Breast epithelium (tissue), 4 donors: ENCODE measurements around the gene GET4. TPM values are rescaled to one million over a fixed set of nuclear protein-coding genes. Genes with fewer than 3 reads are reported as not detected.
A peak's percentile ranks its signal among the peaks of the same experiment; 100 is the strongest.

Source experiments
- DNase-seq, 2 donors: peaks; one replicate each; pipeline ENCODE4 v3.0.0-alpha.2; 2019; ENCODE audit warnings: low spot score in 2 of 2
- H3K27ac ChIP-seq, 2 donors: fragments of 200-600 bp; sonication (generic) in 1 of 2; one replicate each; pipeline ENCODE4 v1.5.1; 2016 to 2019; ENCODE audit warnings: mild to moderate bottlenecking in 1 of 2
- H3K27me3 ChIP-seq, 2 donors: fragments of 200-600 bp; sonication (generic) in 1 of 2; one replicate each; pipeline versions ENCODE4 v1.5.1 to v1.6.0; 2017 to 2019; ENCODE audit warnings: control low read depth in 1 of 2, mild to moderate bottlenecking in 1 of 2
- H3K36me3 ChIP-seq: fragments of 200-600 bp; one replicate; pipeline ENCODE4 v1.5.1; 2019
- H3K4me1 ChIP-seq, 2 donors: fragments of 200-600 bp; sonication (generic); one replicate each; pipeline ENCODE4 v1.5.1; 2016 to 2019; ENCODE audit warnings: control low read depth in 1 of 2
- H3K4me3 ChIP-seq, 3 donors: fragments of 200-600 bp; sonication (generic); 1 replicate in 2 of 3; 2 replicates in 1 of 3; pipeline ENCODE4 v1.5.1; 2016 to 2019; ENCODE audit warnings: mild to moderate bottlenecking in 3 of 3, moderate library complexity in 2 of 3
- H3K9me3 ChIP-seq, 2 donors: fragments of 200-600 bp; sonication (generic) in 1 of 2; one replicate each; pipeline ENCODE4 v1.5.1; 2016 to 2019; ENCODE audit warnings: control low read depth in 1 of 2
- CTCF ChIP-seq, 3 donors: fragments of 450-650 bp; IDR thresholded peaks; one replicate each; pipeline ENCODE4 v1.5.1; 2016 to 2017; ENCODE audit warnings: antibody characterized with exemption in 3 of 3, mild to moderate bottlenecking in 3 of 3, moderate library complexity in 3 of 3
- POLR2A ChIP-seq: fragments of 450-650 bp; IDR thresholded peaks from one replicate; pipeline ENCODE4 v1.6.1; 2016; ENCODE audit warnings: antibody characterized with exemption, mild to moderate bottlenecking, moderate library complexity
- POLR2AphosphoS5 ChIP-seq, 3 donors: sonication (generic); formaldehyde crosslinking; IDR thresholded peaks; one replicate each; pipeline ENCODE4 v1.6.1; 2017; ENCODE audit warnings: antibody characterized with exemption in 3 of 3
- intact Hi-C: fragments of 100-400 bp; cut with DNase I; formaldehyde crosslinking; loops from one replicate; pipeline ENCODE4 v1.15.1; 2023; ENCODE audit warnings: low total_unique reads
- total RNA-seq, 3 donors: library from RNA; depleted of rRNA; stranded (reverse); fragments of >200 nt; gene quantifications; one replicate each; pipeline ENCODE4 v1.1.0, GENCODE V29; 2016

The GET4 gene
- total RNA-seq, 3 donors from 2014 or later: 23.7 to 33.4 (median 29.5) TPM

- Histone ChIP-seq H3K36me3 (no peaks in the 10 kb centered on the region), H3K9me3 (no peaks in the 10 kb centered on the region), H3K4me1 (peaks cover 0 to 6% of the 10 kb centered on the region in 2 donors), H3K27ac (no peak overlapping the region), H3K27me3 (no peaks in the 10 kb centered on the region), H3K4me3 (no peak overlapping the region)
- DNase-seq: no peak
- intact Hi-C loops: no loop called here
- TF ChIP-seq CTCF (IDR thresholded peaks at IDR 0.05): no peak
- TF ChIP-seq POLR2A: no peak
- TF ChIP-seq POLR2AphosphoS5 (IDR thresholded peaks at IDR 0.05): no peak
These were observed 14.2 kb upstream of the GET4 start for GRCh38 chr7:862157-862556.

- H3K4me1 ChIP-seq: peaks cover 2 to 10% of the 10 kb centered on the region in 2 donors
- DNase-seq: no peak
- no peaks in the 10 kb centered on the region for H3K27me3 ChIP-seq
- no peaks in the 10 kb centered on the region for H3K9me3 ChIP-seq
- H3K4me3 ChIP-seq: no peak overlapping the region
- no peak for TF ChIP-seq CTCF (IDR thresholded peaks at IDR 0.05)
- TF ChIP-seq POLR2AphosphoS5 (IDR thresholded peaks at IDR 0.05): no peak
- no peak for TF ChIP-seq POLR2A
- intact Hi-C loops: no loop called here
- no peak overlapping the region for H3K27ac ChIP-seq
- H3K36me3 ChIP-seq: no peaks in the 10 kb centered on the region
These were observed 13.2 kb upstream of the GET4 start for GRCh38 chr7:863106-863505.

- no peaks in the 10 kb centered on the region for H3K27me3 ChIP-seq
- no peak for TF ChIP-seq CTCF (IDR thresholded peaks at IDR 0.05)
- H3K36me3 ChIP-seq: no peaks in the 10 kb centered on the region
- H3K4me1 ChIP-seq: peaks cover 4 to 10% of the 10 kb centered on the region in 2 donors
- no peaks in the 10 kb centered on the region for H3K9me3 ChIP-seq
- peak overlapping the region; percentile 92 to 95 for H3K27ac ChIP-seq
- H3K4me3 ChIP-seq: no peak overlapping the region
- intact Hi-C loops: loop anchor here (1.0 kb wide), 1 partner anchor 34 kb away; the partner anchor contains the start of gene SUN1
- DNase-seq: no peak
These were observed 10.4 kb upstream of the GET4 start for GRCh38 chr7:865921-866320.

GRCh38 chr7:867001-867405, 9.4 kb upstream of the GET4 start:
- intact Hi-C loops: no loop called here
- Histone ChIP-seq H3K4me1 (peaks cover 4 to 10% of the 10 kb centered on the region in 2 donors), H3K36me3 (no peaks in the 10 kb centered on the region), H3K27ac (peak overlapping the region; percentile 92 to 95), H3K27me3 (no peaks in the 10 kb centered on the region), H3K9me3 (no peaks in the 10 kb centered on the region), H3K4me3 (peak overlapping the region in 2 of 3 donors; percentile 9 to 53)
- TF ChIP-seq POLR2AphosphoS5 (IDR thresholded peaks at IDR 0.05) (peak in 2 of 3 donors; percentile 78 to 89), CTCF (IDR thresholded peaks at IDR 0.05) (no peak)
- peak; percentile 88 to 90 for DNase-seq

GRCh38 chr7:867406-868188, 8.8 kb upstream of the GET4 start:
- intact Hi-C loops: no loop called here
- H3K27me3 ChIP-seq: no peaks in the 10 kb centered on the region
- H3K27ac ChIP-seq: peak overlapping the region; percentile 92 to 95
- peak overlapping the region in 2 of 3 donors; percentile 9 to 53 for H3K4me3 ChIP-seq
- H3K36me3 ChIP-seq: no peaks in the 10 kb centered on the region
- no peaks in the 10 kb centered on the region for H3K9me3 ChIP-seq
- DNase-seq: peak; percentile 79 to 80
- TF ChIP-seq CTCF (IDR thresholded peaks at IDR 0.05): peak in 1 of 3 donors; percentile 24
- TF ChIP-seq POLR2A: no peak
- TF ChIP-seq POLR2AphosphoS5 (IDR thresholded peaks at IDR 0.05): peak in 1 of 3 donors; percentile 12
- peaks cover 4 to 10% of the 10 kb centered on the region in 2 donors for H3K4me1 ChIP-seq
